ENCODE measurements around the gene GTPBP10. TPM values are rescaled to one million over a fixed set of nuclear protein-coding genes. Genes with fewer than 3 reads are reported as not detected.

GTPBP10 gene
- total RNA-seq, 1 experiment from 2014 or later = 23.3 TPM

- Histone ChIP-seq H3K23me2 (ENCODE audit: insufficient read length, low read depth, low read length, poor library complexity, severe bottlenecking) (no peaks in the 10 kb centered on the region), H3K79me2 (ENCODE audit: insufficient read depth, low read length) (no peaks in the 10 kb centered on the region), H2BK5ac (ENCODE audit: insufficient read length, low read length) (no peak overlapping the region), H3K9ac (ENCODE audit: extremely low read depth, insufficient read length, low read length) (no peak overlapping the region), H2BK12ac (ENCODE audit: insufficient read length, low read depth, low read length) (no peak overlapping the region), H3K27ac (ENCODE audit: insufficient read length, low read depth, low read length) (no peak overlapping the region), H2AFZ (ENCODE audit: low read length) (no peak overlapping the region), H2BK20ac (ENCODE audit: low read depth, low read length, poor library complexity, severe bottlenecking) (no peak overlapping the region), H4K20me1 (ENCODE audit: control insufficient read depth, insufficient read depth, insufficient read length) (no peaks in the 10 kb centered on the region), H3K18ac (ENCODE audit: insufficient read length, low read depth, low read length) (no peak overlapping the region), H3K4me1 (ENCODE audit: insufficient read depth, low read length) (no peaks in the 10 kb centered on the region), H4K5ac (ENCODE audit: insufficient read length, low read depth, low read length) (no peak overlapping the region), H2BK120ac (ENCODE audit: low read depth, low read length, poor library complexity, severe bottlenecking) (no peak overlapping the region), H2AK5ac (ENCODE audit: insufficient read length, low read length) (no peak overlapping the region), H3K56ac (ENCODE audit: insufficient read length, low read depth, low read length) (no peak overlapping the region), H3K79me1 (ENCODE audit: insufficient read depth, low read depth, low read length, poor library complexity, severe bottlenecking) (no peaks in the 10 kb centered on the region), H3K27me3 (ENCODE audit: insufficient read depth, low read length) (no peaks in the 10 kb centered on the region), H3K4me2 (ENCODE audit: insufficient read depth, insufficient read length, low read length) (no peak overlapping the region), H4K91ac (ENCODE audit: insufficient read length, low read depth, low read length) (no peak overlapping the region), H2BK15ac (ENCODE audit: low read depth, low read length) (no peak overlapping the region), H3K9me3 (ENCODE audit: control insufficient read depth, low read depth, low read length) (peaks cover 9% of the 10 kb centered on the region), H3T11ph (ENCODE audit: low read length) (no peak overlapping the region), H3K4ac (ENCODE audit: low read depth, low read length) (no peak overlapping the region), H3K23ac (ENCODE audit: insufficient read length, low read depth, low read length) (no peak overlapping the region), H4K8ac (replicated peaks; ENCODE audit: insufficient read length, low read depth, low read length) (no peak overlapping the region), H3K14ac (ENCODE audit: insufficient read depth, low read length) (no peak overlapping the region)
- Mint-ChIP-seq H3K27ac (no peak overlapping the region), H3K27me3 (ENCODE audit: low read depth) (0 out of 2 replicates have a peak, but pooled peaks cover 1% of the 10 kb centered on the region), H3K4me1 (peaks cover 0 to 8% of the 10 kb centered on the region in 2 experiments; a peak in 2 of 4 replicates), H3K36me3 (ENCODE audit: insufficient read depth in 1 of 3, low read depth in 3 of 3) (peaks cover 3 to 15% (median 3%) of the 10 kb centered on the region in 3 experiments; a peak in 5 of 7 replicates), H3K9me3 (peaks cover 19 to 24% of the 10 kb centered on the region in 2 experiments), H3K4me3 (no peak overlapping the region)
- no CpG with 5 or more reads among the region's 10 CpGs for WGBS (ENCODE audit: extremely low coverage, insufficient read length, low lambda C conversion rate)
- DNase-seq = peak; percentile 52
- TF ChIP-seq CTCF (conservative IDR thresholded peaks at IDR 0.05) = no peak
These were observed 86.2 kb downstream of the GTPBP10 start for GRCh38 chr7:90432752-90433151.
